WI38 (cell line): Measurements from ENCODE around the gene PMEPA1.

ENCODE experiments used
- H3K4me3 ChIP-seq: 2 replicates; pipeline ENCODE4 v1.5.1; 2011; ENCODE audit warnings: low read depth, mild to moderate bottlenecking, control low read depth, low read length
- CTCF ChIP-seq: IDR thresholded peaks from 2 replicates; pipeline ENCODE4 v1.5.1; 2012; ENCODE audit warnings: low read depth, mild to moderate bottlenecking, control low read depth, low read length

PMEPA1 gene

GRCh38 chr20:57657535-57658446 lies 52.0 kb downstream of the PMEPA1 start:
- H3K4me3 ChIP-seq, result no peak overlapping the region
- no peak for TF ChIP-seq CTCF

- no peak for TF ChIP-seq CTCF
- H3K4me3 ChIP-seq, result no peak overlapping the region
Observed at GRCh38 chr20:57656821-57657534, 52.8 kb downstream of the PMEPA1 start.

GRCh38 chr20:57656252-57656820 lies 53.5 kb downstream of the PMEPA1 start:
- no peak overlapping the region for H3K4me3 ChIP-seq
- no peak for TF ChIP-seq CTCF

- TF ChIP-seq CTCF, result no peak
- no peak overlapping the region for H3K4me3 ChIP-seq
Observed at GRCh38 chr20:57655809-57656155, 54.0 kb downstream of the PMEPA1 start.

GRCh38 chr20:57654998-57655808 lies 54.6 kb downstream of the PMEPA1 start:
- no peak overlapping the region for H3K4me3 ChIP-seq
- TF ChIP-seq CTCF, result no peak

GRCh38 chr20:57654363-57654997 lies 55.3 kb downstream of the PMEPA1 start:
- TF ChIP-seq CTCF, result peak; percentile 89
- no peak overlapping the region for H3K4me3 ChIP-seq
